SIG-M5 treated with dmso at 0.1 percent for 504 hours (cell line): ENCODE data around the gene ZNF718.
A peak's percentile ranks its signal among the peaks of the same experiment; 100 is the strongest.
"Not testable (repeated sequence)": the region's sequence is repeated elsewhere in the genome, so short reads cannot be mapped to it uniquely, and the experiment has no call there.

Experiments
- DNase-seq: peaks from one replicate; lab custom pipeline; 2025; ENCODE audit not compliant: unreplicated experiment; lab: John Stamatoyannopoulos, UW

ZNF718 gene

DNA sequence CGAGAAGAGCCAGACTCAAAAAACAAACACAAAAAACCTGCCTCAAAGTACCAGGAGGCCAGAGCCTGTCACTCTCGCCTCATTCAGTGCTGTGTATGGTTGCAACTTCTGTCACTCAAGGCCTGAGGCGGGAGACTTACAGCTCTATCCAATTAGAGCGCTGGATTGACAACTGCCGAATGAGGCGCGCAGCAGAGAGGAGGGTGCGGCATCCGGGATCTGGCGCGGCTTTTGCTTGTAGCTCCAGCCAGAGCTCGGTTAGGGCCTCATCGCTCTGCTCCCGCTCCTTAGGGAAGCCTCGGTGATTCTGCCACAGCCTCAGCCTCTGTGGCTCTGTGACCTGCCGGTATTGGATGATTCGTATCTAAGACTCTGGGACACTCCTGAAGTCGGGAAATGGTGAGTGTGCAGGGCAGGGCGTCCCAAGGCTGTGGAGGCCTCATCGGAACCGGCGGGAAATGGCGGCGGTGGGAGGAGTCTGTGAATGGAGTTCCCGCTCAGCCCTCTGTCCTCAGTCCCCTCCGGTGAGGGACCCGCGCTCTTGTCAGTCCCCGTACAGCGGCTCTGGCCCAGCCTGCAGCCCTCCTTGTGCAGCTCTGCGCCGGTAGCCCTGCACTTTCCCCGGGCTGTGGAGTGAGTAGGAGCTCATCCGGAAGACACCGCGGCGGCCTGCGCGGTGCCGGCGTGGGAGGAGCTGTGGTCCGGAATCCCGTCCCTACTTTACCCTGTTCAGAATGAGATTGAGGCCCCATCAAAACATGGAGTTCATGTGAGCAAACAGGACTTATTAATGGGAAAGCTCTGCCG lies at the start of gene ZNF718:
ZNF718 (plus strand) TSS at position 227 of the 807 bp plus-strand sequence; CDS start at position 397, 170 bp downstream.
- peak; percentile 74 for DNase-seq

DNA sequence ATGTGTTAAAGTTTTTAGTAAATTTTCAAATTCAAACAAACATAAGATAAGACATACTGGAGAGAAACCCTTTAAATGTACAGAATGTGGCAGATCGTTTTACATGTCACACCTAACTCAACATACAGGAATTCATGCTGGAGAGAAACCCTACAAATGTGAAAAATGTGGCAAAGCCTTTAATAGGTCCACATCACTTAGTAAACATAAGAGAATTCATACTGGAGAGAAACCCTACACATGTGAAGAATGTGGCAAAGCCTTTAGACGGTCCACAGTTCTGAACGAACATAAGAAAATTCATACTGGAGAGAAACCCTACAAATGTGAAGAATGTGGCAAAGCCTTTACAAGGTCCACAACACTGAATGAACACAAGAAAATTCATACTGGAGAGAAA lies 38.4 kb upstream of the ZNF718 start:
- no peak for DNase-seq

DNA sequence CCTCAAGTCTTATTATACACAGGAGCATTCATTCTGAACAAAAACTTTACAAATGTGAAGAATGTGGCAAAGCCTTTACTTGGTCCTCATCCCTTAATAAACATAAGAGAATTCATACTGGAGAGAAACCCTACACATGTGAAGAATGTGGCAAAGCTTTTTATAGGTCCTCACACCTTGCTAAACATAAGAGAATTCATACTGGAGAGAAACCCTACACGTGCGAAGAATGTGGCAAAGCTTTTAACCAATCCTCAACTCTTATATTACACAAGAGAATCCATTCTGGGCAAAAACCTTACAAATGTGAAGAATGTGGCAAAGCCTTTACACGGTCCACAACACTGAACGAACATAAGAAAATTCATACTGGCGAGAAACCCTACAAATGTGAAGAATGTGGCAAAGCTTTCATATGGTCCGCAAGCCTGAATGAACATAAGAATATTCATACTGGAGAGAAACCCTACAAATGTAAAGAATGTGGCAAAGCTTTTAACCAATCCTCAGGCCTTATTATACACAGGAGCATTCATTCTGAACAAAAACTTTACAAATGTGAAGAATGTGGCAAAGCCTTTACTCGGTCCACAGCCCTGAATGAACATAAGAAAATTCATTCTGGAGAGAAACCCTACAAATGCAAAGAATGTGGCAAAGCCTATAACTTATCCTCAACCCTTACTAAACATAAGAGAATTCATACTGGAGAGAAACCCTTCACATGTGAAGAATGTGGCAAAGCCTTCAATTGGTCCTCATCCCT lies 37.6 kb upstream of the ZNF718 start:
- DNase-seq, result not testable (repeated sequence)

DNA sequence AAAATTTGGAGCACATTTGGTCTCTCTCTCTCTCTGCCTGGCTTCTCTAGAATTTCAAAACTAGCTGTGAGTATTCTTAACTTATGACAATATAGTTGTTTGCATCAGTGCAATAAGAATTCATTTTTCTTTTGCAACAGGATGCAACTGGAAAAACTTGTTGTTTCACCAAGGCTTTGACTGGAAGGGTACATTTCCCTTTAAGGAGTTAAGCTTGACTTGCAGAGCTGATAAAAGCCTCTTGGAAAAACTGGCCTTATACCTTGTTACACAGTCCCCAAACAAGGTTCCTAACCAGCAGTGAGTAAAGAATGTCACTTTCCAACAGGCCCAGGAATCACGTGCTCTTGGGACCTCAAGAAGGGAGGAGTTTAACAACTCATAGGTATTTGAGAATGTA lies 25.9 kb upstream of the ZNF718 start:
- DNase-seq, result no peak

DNA sequence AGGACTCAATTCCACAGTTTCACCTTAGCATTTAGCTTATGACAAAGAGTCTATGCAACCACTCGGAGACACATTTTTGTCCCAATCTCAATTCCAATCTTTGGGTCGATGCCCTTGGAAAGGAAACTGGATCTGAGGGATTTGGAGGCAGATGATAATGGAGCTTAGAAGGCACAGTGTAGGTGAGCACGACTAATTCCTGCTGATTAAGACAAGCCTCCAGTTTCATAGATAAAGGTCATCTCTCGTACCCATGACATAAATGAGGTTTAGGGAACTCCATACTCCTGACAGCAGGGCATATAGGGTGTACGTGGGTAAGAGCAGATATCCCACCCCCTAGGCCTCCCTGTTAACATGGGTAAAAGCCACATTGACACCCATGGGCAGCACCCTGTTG lies 24.4 kb upstream of the ZNF718 start:
- no peak for DNase-seq

DNA sequence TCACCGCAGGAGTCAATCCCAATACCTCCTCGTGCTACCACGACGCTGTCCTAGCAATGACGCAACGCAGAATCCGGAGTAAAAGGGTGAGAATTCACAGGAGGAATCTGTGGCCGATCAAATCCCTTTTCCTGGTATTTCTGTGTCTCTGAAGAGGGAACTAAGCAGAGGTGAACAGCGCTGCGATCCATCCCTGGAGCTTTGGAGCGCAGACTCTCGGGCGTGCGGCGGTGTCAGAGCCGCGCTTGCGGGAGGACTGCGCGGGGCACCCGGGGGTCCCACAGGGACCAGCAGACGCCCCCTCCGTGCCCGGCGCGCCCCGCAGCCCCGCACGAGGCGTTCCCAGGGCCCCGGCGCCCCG lies 17.2 kb upstream of the ZNF718 start:
- DNase-seq, result no peak

DNA sequence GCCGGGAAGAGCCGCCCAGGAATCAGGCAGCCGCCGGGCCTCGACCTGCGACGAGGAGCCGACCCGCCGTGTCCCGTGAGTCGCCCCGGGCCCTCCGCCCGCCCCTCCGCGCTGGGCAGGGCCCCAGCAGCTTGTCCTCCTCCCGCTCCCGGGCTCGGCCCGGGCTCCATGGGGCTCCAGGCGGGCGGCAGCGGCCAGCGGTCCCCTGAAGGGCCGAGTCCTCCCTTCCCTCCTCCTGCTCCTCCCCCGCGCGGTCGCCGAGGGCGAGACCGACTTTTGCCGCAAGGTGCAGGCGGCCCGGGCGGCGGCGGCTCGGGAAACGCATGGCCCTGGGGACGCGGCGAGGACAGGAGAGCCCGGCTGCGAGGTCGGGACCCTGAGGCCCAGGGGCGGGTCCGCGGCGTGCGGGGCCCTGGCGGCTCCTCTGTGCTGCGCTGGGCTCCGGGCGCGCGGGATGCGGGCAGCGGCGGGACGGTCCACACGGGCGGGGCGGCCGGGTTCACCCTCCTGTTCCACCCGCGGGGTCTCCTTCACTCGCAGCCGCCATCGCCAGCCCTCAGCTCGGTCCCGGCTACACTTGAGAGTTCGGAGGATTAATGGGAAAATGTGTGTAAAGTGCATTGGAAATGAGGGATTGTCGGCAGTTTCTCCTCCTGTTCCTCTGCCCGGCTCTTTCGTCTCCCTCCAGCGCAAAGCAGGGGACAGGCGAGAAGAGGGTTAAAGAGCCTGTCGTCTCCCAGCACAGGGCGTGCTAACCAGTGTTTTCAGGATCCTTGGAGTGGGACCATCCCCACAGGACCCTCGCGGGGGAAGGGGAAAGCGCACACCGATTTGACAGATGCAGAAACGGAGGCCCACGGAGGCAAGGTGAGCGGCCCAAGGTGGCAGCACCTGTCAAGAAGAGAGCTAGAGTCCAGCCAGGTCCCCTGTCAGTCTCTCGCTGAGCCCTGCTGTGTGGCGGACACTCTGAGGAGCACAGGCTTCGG lies 16.6 kb upstream of the ZNF718 start:
- no peak for DNase-seq

DNA sequence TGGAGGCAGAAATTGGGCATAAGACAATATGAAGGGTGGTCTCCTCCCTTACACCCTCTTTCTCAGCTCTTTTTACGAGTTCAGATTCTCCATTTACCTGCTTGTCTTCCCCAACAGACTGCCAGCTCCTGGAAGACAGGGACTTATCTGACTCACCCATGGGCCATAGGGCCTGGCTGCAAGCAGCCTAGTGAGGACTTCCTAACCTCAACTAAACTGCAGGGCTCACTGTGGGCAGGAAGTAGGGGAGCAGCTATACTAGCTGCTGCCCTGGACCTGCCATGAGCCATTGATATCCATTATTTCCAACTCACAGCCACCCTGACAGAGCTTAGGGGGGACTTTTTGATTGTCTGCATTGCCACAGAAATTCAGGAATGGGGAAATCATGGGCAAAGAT lies 11.5 kb upstream of the ZNF718 start:
- no peak for DNase-seq

DNA sequence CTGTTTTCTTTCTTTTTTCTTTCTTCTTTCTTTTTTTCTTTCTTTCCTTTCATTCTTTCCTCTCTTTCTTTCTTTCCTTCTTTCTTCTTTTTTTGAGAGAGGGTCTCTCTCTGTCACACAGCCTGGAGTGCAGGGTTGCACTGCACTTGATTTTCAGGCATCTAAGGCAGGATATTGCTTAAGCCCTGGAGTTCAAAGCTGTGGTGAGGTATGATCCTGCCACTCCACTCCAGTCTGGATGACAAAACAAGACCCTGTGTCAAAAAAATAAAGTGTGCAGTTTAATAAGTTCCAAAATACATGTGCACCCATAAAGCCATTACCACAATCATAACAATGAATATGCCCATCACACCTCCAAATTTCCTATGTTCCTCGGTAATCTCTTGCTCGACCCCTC lies 10.6 kb upstream of the ZNF718 start:
- no peak for DNase-seq

DNA sequence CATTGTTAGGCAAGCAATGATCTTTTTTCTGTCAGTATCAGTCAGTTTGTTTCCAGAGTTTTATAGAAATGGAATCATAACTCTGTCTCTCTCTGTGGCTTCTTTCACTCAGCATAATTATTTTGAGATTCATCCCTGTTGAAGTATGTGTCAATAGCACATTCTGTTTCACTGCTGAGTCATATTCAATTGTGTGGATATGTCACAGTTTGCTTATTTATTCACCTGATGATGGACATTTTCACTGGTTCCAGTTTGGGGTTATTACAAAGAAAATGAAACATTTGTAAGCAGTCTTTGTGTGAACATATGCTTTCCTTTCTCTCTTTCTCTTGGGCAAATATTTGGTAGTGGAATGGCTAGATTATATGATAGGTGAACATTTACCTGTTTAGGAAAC lies 10.2 kb upstream of the ZNF718 start:
- no peak for DNase-seq

DNA sequence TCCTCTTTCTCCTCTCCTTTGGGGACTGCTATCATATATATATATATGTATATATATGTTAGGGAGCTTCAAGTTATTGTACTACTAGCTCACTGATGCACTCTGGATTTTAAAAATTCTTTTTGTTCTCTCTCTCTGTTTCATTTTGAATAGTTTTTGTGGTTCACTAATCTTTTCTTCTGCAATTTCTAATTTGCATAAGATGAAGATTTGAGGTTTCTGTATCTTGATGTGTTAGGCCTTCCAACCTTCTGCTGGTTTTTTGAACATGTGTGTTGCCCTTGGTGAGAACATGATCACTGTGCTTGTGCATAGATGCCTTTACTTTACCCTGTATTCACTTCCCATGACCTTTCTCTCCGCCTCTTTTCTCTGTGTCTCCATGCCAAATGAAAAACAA lies 7.8 kb upstream of the ZNF718 start:
- no peak for DNase-seq

DNA sequence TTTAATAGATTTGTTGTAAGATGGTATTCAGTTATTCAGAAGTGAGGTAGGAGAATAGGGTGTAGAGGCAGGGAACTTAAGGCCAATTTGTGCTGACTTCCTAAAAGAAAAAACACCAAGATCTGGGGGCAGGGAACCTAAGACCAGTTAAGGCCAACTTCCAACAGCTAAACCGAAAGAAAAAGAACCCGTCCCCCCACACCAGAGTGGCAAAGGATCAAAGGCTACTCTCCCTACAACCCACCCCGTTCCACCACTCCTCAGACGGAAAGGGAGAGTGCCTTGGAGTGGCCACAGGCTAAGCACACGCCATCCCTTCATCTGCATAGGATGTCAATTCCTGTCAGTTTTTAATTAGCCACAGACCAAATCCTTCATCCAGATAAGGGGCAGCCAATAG lies 3.7 kb upstream of the ZNF718 start:
- no peak for DNase-seq

DNA sequence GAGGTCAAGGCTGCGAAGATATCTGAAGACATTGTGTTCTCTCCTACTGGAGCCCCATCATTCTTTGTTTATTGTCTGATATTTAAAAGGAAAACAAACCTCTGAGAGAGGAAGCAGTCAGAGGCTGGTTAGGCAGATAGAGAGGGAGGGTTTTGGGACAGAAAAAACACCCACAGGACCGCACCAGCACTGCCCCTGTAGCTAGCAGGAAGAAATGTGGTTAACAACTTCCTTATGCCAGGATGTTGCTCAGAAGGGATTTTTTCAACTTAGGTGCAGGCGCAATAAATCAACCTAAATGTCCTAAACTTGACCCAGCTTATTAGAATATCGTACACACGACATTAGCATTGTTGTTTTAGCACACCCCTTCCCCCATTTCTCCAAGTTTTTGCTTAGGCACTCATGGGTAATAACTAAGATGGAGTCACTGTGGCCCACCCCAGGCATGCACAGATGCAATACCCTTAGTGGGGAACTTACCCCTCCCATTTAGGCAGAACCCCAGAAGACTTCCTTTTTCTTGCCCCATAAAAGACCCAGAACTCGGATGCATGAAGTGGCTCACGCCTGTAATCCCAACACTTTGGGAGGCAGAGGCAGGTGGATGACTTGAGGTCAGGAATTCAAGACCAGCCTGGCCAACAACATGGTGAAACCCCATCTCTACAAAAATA lies 2.8 kb upstream of the ZNF718 start:
- DNase-seq, result no peak

DNA sequence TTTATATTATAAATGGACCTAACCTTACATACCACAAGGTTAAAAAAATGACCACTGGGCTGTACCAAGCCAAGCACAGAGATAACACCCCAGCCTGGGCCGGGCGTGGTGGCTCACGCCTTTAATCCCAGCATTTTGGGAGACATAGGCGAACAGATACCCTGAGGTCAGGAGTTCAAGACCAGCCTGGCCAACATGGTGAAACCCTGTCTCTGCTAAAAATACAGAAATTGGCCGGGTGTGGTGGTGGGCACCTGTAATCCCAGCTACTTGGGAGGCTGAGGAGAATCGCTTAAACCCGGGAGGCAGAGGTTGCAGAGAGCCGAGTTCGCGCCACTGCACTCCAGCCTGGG lies 403 bp upstream of the ZNF718 start:
- DNase-seq, result not testable (repeated sequence)

DNA sequence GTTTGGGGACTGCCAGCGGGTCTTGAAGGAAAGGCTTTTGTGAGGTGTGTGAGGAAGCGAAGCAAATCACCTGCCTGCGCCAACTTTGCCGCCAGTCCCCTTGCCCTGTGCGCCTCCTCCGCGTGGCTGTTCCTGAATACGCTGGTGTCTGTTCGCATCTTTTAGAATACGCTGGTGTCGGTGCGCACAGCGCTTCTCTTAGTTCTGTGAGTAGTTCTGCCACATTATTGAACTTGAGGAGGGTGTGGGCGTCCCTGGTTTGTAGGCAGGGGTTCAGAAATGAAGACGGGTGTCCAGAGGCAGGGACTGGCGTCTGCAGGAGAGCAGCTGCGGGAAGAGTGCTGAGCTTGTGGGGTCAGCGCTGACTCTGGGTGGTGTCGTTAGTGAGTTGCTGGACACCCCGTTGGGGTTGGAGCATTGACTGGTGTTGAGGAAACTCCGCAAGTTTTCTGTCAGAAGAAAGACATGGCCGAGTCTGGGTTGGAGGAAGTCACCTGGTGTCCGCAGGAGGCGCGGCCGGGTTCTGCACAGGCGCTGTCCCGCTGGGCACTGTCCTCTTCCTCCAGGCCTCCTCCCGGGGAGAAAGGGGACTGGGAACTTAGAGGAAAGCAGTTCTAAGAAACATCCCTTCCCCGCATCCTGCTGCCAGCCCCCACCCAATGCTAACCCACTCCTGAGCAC lies 930 bp downstream of the ZNF718 start:
- peak; percentile 4 for DNase-seq

DNA sequence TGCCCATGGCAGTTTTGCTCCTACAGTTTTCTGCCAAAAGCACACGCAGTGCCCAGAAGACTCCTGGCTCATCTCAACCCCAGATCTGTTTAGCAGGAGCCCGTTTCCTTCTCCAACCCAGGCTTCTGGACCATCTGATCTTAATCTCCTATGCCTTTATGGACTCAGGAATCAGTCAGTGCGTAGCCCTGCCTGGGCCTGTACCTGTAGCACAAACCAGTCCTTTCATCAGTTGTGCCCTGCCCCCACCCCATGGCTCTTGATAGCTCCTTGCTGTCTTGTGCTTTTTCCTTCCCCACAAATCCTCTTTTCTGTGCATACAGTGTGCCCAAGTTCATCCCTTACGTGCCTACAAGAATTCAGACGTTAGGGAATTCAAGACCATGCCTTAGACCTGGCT lies 1.5 kb downstream of the ZNF718 start:
- no peak for DNase-seq

DNA sequence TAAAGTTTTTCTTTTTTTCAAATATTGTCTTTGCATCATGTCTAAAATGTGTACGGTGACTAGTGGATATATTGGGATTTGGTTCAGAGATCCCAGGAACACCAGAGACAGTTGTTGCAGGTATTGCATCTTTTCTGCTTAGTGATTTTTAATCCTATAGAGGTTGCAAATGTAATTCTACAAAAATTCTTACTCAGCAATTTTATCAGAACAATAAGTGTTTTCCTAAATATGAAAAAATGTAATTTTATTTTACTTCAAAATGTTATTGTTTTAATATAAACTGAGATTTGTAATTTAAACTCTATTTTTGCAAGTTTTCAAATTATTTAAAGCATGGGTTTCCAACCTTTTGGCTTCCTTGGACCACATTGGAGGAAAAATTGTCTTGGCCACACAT lies 8.2 kb downstream of the ZNF718 start:
- DNase-seq, result no peak

DNA sequence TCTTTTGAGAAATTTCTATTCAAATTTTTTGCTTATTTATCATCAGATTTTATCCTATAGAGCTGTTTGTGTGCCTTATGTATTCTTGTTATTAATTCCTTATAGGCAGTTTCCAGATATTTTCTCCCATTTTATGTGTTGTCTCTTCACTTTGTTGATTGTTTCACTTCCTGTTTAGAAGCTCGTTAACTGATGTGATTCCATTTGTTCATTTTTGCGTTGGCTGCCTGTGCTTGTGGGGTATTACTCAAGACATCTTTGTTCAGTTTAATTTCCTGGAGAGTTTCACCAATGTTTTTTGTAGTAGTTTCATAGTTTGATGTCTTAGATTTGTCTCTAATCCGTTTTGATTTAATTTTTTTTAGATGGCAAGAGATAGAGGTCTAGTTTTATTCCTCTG lies 14.6 kb downstream of the ZNF718 start:
- DNase-seq, result no peak

DNA sequence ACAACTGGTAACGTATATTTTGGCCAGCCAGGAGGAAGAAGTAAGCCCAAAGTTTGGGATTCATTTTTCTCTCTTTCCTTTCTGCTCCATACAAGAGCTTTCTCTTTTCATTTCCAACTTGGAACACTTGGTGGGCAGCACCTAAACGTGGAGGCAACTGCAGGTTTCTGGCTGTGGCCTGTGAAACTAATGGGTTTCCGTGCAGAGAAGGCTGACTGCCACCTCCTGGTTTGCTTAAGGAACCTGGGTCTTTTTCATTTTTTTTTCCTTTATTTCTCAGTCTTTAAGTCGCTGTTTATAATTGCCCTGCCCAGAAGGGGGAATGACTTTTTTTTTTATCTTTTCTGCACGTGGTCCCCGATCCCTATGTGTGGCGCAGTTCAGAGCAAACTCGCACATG lies 15.4 kb downstream of the ZNF718 start:
- no peak for DNase-seq

DNA sequence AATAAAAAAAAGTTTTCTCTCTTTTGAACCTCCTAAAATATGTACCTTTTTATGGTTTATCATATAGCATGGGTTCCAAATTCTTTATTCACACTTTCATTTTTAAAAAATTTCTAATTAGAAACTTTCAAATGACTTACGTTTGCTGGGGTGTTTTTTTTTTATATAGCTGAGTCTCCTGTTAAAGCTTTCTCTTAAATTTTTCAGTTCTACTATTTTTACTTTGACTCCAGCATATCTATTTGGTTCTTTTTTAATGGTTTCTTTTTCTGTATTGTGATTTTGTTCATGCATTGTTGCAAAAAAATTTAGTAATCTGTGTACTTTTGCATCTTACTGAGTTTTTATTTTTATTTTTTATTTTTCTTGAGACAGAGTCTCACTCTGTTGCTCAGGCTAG lies 22.3 kb downstream of the ZNF718 start:
- DNase-seq, result no peak
